Adrenal gland (tissue), 5 donors: ENCODE measurements around the gene MCF2L.

Experiments used
- CTCF ChIP-seq, 6 experiments: fragments of 450-650 bp in 4 of 6; fragments of 200-600 bp in 2 of 6; sonication (generic) in 1 of 6; IDR thresholded peaks; 1 replicate in 5 of 6; 2 replicates in 1 of 6; pipeline versions ENCODE4 v1.5.1 to v1.8.0; 2016 to 2021; ENCODE audit warnings: antibody characterized with exemption in 6 of 6, mild to moderate bottlenecking in 2 of 6, moderate library complexity in 1 of 6
- POLR2A ChIP-seq, 2 donors: fragments of 450-650 bp; IDR thresholded peaks; one replicate each; pipeline ENCODE4 v1.6.1; 2017; ENCODE audit warnings: antibody characterized with exemption in 2 of 2, mild to moderate bottlenecking in 2 of 2, moderate library complexity in 1 of 2
- donor health status: DM: no; HTN: no; CAD: no.

GRCh38 chr13:113129480-113129879 lies 160.5 kb downstream of the MCF2L start:
- TF ChIP-seq CTCF (IDR thresholded peaks at IDR 0.05) (no peak), POLR2A (IDR thresholded peaks at IDR 0.05) (no peak)
